GM12864 (cell line): ENCODE measurements around the gene PSPH.

Experiments
- DNase-seq: peaks from one replicate; pipeline ENCODE4 v3.0.0-alpha.2; 2011; ENCODE audit warnings: low read depth
- H3K4me3 ChIP-seq: 2 replicates; pipeline ENCODE4 v1.5.1; 2011; ENCODE audit warnings: mild to moderate bottlenecking, low read depth, low read length, control low read depth
- TF ChIP-seq, protein P1 (sequence below): IDR thresholded peaks from 2 replicates; pipeline ENCODE4 v1.5.1; 2011; ENCODE audit warnings: low read depth, mild to moderate bottlenecking, moderate library complexity, low read length, control low read depth, inconsistent platforms; ENCODE audit errors: missing control alignments

PSPH gene

DNA sequence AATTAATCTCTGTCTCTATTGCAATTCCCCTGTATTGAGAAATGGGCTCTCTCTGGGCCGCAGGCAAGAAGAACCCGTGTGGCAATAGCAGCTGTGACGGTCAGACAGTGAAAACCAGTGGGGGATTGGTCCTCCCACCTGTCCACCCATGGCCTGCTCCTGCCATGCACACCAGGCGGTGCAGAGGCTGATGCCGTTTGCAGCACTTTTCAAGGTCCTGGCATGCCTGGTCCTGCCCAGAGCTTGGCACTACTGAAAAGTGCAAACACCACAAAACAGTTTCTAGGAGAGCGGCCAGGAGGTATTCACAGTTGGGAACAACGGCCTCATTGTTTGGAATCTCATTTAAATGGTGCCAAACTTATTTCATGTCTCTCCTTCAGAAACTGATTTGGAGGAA is 41.5 kb downstream of the PSPH start:
- TF ChIP-seq, protein P1, sequence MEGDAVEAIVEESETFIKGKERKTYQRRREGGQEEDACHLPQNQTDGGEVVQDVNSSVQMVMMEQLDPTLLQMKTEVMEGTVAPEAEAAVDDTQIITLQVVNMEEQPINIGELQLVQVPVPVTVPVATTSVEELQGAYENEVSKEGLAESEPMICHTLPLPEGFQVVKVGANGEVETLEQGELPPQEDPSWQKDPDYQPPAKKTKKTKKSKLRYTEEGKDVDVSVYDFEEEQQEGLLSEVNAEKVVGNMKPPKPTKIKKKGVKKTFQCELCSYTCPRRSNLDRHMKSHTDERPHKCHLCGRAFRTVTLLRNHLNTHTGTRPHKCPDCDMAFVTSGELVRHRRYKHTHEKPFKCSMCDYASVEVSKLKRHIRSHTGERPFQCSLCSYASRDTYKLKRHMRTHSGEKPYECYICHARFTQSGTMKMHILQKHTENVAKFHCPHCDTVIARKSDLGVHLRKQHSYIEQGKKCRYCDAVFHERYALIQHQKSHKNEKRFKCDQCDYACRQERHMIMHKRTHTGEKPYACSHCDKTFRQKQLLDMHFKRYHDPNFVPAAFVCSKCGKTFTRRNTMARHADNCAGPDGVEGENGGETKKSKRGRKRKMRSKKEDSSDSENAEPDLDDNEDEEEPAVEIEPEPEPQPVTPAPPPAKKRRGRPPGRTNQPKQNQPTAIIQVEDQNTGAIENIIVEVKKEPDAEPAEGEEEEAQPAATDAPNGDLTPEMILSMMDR, result no peak
- DNase-seq, result no peak
- H3K4me3 ChIP-seq, result no peak overlapping the region

GRCh38 chr7:56007891-56008290 is 43.4 kb downstream of the PSPH start:
- H3K4me3 ChIP-seq, result no peak overlapping the region
- TF ChIP-seq, protein P1, result no peak
- DNase-seq, result no peak

DNA sequence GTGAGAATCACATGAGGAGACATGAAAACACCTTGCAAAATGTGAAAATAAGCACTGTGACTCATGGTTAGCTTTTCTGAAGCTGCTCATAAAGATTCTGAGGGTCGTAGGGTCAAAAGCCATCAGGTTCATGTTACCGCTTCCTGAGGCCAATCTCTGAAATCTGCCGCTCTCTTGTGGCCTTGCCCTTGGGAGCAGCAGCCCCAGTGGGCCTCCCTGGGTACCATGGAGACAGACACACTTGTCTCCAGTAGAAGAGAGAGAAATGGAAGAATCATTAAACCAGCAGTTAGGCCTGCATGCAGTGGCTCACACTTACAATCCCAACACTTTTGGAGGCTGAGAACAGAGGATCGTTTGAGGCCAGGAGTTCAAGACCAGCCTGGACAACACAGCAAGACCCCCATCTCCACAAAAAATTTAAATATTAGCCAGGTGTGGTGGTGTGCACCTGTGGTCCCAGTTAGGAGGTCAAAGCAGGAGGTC is 44.0 kb downstream of the PSPH start:
- TF ChIP-seq, protein P1, result no peak
- no peak overlapping the region for H3K4me3 ChIP-seq
- DNase-seq, result no peak

- TF ChIP-seq, protein P1, result no peak
- no peak for DNase-seq
- no peak overlapping the region for H3K4me3 ChIP-seq
Observed at GRCh38 chr7:56003749-56004148, 47.5 kb downstream of the PSPH start.

GRCh38 chr7:55996856-55997500 is 54.3 kb downstream of the PSPH start:
- DNase-seq, result no peak
- no peak overlapping the region for H3K4me3 ChIP-seq
- TF ChIP-seq, protein P1, result no peak

GRCh38 chr7:55992346-55992745 is 58.9 kb downstream of the PSPH start:
- TF ChIP-seq, protein P1, result no peak
- no peak for DNase-seq
- H3K4me3 ChIP-seq, result no peak overlapping the region

DNA sequence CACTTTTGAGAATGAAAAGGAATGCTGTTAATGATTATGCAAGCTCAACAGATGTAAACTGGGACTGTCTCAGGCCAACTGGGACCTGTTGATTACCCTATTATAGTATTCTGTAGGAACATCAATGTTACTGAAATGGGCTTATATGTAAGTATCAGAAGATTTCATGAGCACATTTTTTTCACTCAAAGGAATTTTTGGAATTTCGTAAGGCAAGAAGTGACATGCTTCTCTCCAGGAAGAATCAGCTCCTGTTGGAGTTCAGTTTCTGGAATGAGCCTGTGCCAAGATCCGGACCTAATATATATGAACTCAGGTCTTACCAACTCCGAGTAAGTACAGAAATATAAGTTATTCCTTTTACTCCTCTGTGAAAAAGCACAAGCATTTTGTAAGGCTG is 67.7 kb downstream of the PSPH start:
- TF ChIP-seq, protein P1, result no peak
- no peak overlapping the region for H3K4me3 ChIP-seq
- DNase-seq, result no peak
